Fibroblast of lung (primary cell): ENCODE results near the gene SPRING1. TPM values are rescaled to one million over a fixed set of nuclear protein-coding genes. Genes with fewer than 3 reads are reported as not detected.

ENCODE experiments used
- DNase-seq, 2 donors: peaks; one replicate each; pipeline versions ENCODE4 v3.0.0 to v3.0.0-alpha.2; 2010; ENCODE audit warnings: low read depth in 2 of 2
- H2AFZ ChIP-seq: 2 replicates; pipeline ENCODE4 v1.5.1; 2012; ENCODE audit warnings: low read length, control low read depth, inconsistent platforms
- H3K27ac ChIP-seq: 2 replicates; pipeline ENCODE4 v1.5.1; 2011; ENCODE audit warnings: low read length, control low read depth; ENCODE audit not compliant: insufficient read depth
- H3K27me3 ChIP-seq: 2 replicates; pipeline ENCODE4 v1.5.1; 2011; ENCODE audit warnings: mild to moderate bottlenecking, low read length; ENCODE audit not compliant: control insufficient read depth, insufficient read depth
- H3K36me3 ChIP-seq: 2 replicates; pipeline ENCODE4 v1.5.1; 2011; ENCODE audit warnings: low read length; ENCODE audit not compliant: control insufficient read depth, insufficient read depth
- H3K4me1 ChIP-seq: 2 replicates; pipeline ENCODE4 v1.5.1; 2011; ENCODE audit warnings: low read length; ENCODE audit not compliant: control insufficient read depth, insufficient read depth; ENCODE audit errors: extremely low read depth
- H3K4me2 ChIP-seq: 2 replicates; pipeline ENCODE4 v1.5.1; 2011; ENCODE audit warnings: low read length, control low read depth; ENCODE audit not compliant: insufficient read depth; ENCODE audit errors: extremely low read depth
- H3K4me3 ChIP-seq, 4 experiments: fragments of 200-600 bp in 1 of 4; sonication (generic) in 1 of 4; replicated peaks in 1 of 4; 2 replicates each; pipeline ENCODE4 v1.5.1; 2011 to 2016; ENCODE audit warnings: low read length in 4 of 4, low read depth in 3 of 4, mild to moderate bottlenecking in 3 of 4, control low read depth in 2 of 4, inconsistent platforms in 1 of 4, mixed read lengths in 1 of 4; ENCODE audit not compliant: insufficient read depth in 1 of 4; ENCODE audit errors: control extremely low read depth in 1 of 4
- H3K79me2 ChIP-seq: 2 replicates; pipeline ENCODE4 v1.5.1; 2012; ENCODE audit warnings: mild to moderate bottlenecking, low read length, inconsistent platforms; ENCODE audit not compliant: control insufficient read depth, insufficient read depth
- H3K9ac ChIP-seq: 2 replicates; pipeline ENCODE4 v1.5.1; 2011; ENCODE audit warnings: mild to moderate bottlenecking, low read length, control low read depth; ENCODE audit not compliant: insufficient read depth
- H3K9me3 ChIP-seq: 2 replicates; pipeline ENCODE4 v1.5.1; 2012; ENCODE audit warnings: low read depth, low read length; ENCODE audit not compliant: control insufficient read depth, insufficient read depth
- H4K20me1 ChIP-seq: 2 replicates; pipeline ENCODE4 v1.5.1; 2011; ENCODE audit warnings: low read length; ENCODE audit not compliant: control insufficient read depth, insufficient read depth; ENCODE audit errors: extremely low read depth
- EZH2 ChIP-seq: IDR thresholded peaks from 2 replicates; pipeline ENCODE4 v1.5.1; 2012; ENCODE audit warnings: low read length, control low read depth, mild to moderate bottlenecking; ENCODE audit errors: missing control alignments
- polyA minus RNA-seq: library from RNA; depleted of rRNA, polyadenylated mRNA; stranded (reverse); fragments of >200 nt; gene quantifications from 2 replicates; pipeline ENCODE4 v1.2.3, GENCODE V29; 2011; ENCODE audit warnings: low replicate concordance
- polyA plus RNA-seq, 2 donors: library from polyadenylated mRNA; depleted of rRNA in 1 of 2; stranded (reverse) in 1 of 2; unstranded in 1 of 2; fragments of >200 nt; gene quantifications; 2 replicates each; pipeline ENCODE4 v1.2.1, GENCODE V29; 2011 to 2012; ENCODE audit warnings: missing spikeins in 1 of 2
- total RNA-seq: library from RNA; depleted of rRNA; stranded (reverse); fragments of >200 nt; gene quantifications from 2 replicates; pipeline ENCODE4 v1.2.1, GENCODE V29; 2014
- TF ChIP-seq, protein P1 (sequence below), 2 donors: IDR thresholded peaks in 1 of 2; conservative IDR thresholded peaks in 1 of 2; 1 replicate in 1 of 2; 2 replicates in 1 of 2; pipeline ENCODE4 v1.5.1; 2011 to 2012; ENCODE audit warnings: low read length in 2 of 2, control low read depth in 1 of 2, inconsistent platforms in 1 of 2, low read depth in 1 of 2, mild to moderate bottlenecking in 1 of 2

The SPRING1 gene, protein sequence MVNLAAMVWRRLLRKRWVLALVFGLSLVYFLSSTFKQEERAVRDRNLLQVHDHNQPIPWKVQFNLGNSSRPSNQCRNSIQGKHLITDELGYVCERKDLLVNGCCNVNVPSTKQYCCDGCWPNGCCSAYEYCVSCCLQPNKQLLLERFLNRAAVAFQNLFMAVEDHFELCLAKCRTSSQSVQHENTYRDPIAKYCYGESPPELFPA
- total RNA-seq (14.9 and 18.8 TPM in 2 replicates), polyA plus RNA-seq (14.6 and 16.3 TPM in 2 replicates), polyA minus RNA-seq (20.0 and 23.8 TPM in 2 replicates)
- 14.7 and 19.5 TPM in 2 replicates for polyA plus RNA-seq (2012)

DNA sequence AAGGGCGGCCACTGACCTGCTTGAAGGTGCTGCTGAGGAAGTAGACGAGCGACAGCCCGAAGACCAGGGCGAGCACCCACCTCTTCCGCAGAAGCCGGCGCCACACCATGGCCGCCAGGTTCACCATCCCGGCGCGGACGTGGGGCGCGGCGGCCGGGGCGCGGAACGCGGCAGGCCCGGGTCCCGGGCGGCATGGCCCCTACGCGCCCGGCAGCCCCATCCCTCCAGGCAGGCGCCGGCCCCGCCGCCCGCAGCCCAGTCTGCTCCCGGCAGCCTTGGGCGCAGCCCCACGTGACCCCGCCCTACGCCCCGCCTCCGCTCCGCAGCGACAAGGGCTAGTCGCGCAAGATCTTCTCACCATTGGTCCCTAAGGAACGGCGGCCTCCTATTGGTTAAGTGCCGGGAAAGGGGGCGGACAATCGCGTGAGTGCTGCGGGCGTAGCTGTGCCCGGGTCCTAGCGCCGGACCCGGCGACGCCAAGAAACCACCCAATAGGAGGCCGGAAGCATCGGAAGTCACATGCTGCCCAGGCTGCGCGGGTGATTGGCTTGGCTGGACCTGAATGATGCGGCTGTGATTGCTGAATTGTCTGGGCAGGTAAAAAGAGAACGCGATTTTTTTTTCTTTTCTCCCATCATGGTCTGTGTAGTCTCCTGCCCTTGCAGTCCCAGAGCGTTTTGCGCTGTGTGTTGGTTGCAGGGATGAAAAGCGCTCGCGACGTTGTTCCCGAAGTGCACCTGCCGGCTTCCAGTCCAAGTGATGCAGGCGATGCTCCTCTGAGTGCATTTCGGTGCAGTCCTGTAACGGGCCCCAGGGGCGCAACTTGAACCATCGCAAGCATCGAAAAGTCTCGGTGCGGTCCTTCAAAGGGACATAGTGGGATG, at the start of gene SPRING1, which contains the start of gene RNFT2:
Gene SPRING1, minus strand, starts transcription at position 296 of the 884 bp plus-strand sequence. Its CDS starts 169 bp downstream, at position 127.
Gene RNFT2, plus strand, starts transcription at position 542 of the 884 bp plus-strand sequence. CDS start 2,183 bp downstream, outside the sequence.
- Histone ChIP-seq H3K4me2 (peak within 1 kb of the TSS; percentile 98), H3K4me3 (peak within 1 kb of the TSS; percentile 81 to 93 (median 84)), H4K20me1 (no peaks in the 10 kb centered on the region), H3K9ac (peak within 1 kb of the TSS; percentile 72), H3K27ac (peak within 1 kb of the TSS; percentile 75), H3K9me3 (no peaks in the 10 kb centered on the region), H3K36me3 (no peaks in the 10 kb centered on the region), H2AFZ (peak within 1 kb of the TSS; percentile 94), H3K27me3 (no peaks in the 10 kb centered on the region), H3K4me1 (no peaks in the 10 kb centered on the region), H3K79me2 (peaks cover 22% of the 10 kb centered on the region)
- TF ChIP-seq EZH2 = no peak
- TF ChIP-seq, protein P1, sequence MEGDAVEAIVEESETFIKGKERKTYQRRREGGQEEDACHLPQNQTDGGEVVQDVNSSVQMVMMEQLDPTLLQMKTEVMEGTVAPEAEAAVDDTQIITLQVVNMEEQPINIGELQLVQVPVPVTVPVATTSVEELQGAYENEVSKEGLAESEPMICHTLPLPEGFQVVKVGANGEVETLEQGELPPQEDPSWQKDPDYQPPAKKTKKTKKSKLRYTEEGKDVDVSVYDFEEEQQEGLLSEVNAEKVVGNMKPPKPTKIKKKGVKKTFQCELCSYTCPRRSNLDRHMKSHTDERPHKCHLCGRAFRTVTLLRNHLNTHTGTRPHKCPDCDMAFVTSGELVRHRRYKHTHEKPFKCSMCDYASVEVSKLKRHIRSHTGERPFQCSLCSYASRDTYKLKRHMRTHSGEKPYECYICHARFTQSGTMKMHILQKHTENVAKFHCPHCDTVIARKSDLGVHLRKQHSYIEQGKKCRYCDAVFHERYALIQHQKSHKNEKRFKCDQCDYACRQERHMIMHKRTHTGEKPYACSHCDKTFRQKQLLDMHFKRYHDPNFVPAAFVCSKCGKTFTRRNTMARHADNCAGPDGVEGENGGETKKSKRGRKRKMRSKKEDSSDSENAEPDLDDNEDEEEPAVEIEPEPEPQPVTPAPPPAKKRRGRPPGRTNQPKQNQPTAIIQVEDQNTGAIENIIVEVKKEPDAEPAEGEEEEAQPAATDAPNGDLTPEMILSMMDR (conservative IDR thresholded peaks at IDR 0.05 in 1 of 2, IDR thresholded peaks at IDR 0.05 in 1 of 2; ENCODE audit: low read depth in 1 of 2, low read length in 2 of 2) = no peak
- peak; percentile 99 for DNase-seq

DNA sequence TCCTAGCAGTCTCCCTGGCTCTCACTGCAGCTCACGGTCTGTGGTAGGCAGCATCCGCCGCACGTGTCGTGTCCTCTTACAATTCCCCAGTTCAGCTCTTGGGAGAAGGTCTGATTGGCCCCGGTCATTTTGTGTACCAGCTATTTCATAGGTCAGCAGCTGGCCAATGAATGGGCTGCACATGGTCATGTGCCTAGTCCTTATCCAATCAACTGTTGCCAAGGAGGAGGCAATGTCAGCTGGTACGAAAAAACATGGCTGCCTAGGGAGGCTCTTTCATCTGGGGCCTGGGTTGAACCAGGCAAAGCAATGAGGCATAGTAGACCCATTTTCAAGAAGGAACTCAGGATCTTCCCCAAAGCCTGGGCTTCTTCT, 46.4 kb upstream of the SPRING1 start:
- Histone ChIP-seq H3K4me3 (no peak overlapping the region), H3K27me3 (no peaks in the 10 kb centered on the region), H3K9ac (no peak overlapping the region), H3K27ac (no peak overlapping the region), H3K9me3 (no peaks in the 10 kb centered on the region), H4K20me1 (no peaks in the 10 kb centered on the region), H3K36me3 (no peaks in the 10 kb centered on the region), H2AFZ (no peak overlapping the region), H3K4me1 (no peaks in the 10 kb centered on the region), H3K4me2 (no peak overlapping the region), H3K79me2 (no peaks in the 10 kb centered on the region)
- TF ChIP-seq, protein P1 (conservative IDR thresholded peaks at IDR 0.05 in 1 of 2, IDR thresholded peaks at IDR 0.05 in 1 of 2; ENCODE audit: low read depth in 1 of 2, low read length in 2 of 2) = no peak
- TF ChIP-seq EZH2 = no peak
- DNase-seq = no peak
